Panc1 (cell line): Measurements from ENCODE around the gene TRAF3IP3. TPM values are rescaled to one million over a fixed set of nuclear protein-coding genes. Genes with fewer than 3 reads are reported as not detected.

Experiments used
- ATAC-seq: fragments of 200-7000 bp; cut with Tn5 transposase; 2 replicates; pipeline ENCODE4 v1.9.1; 2020; ENCODE audit warnings: mild to moderate bottlenecking, moderate library complexity
- BruUV-seq: library from RNA; stranded (reverse); fragments of 400-500 nt; replicated peaks from 2 replicates; lab custom pipeline; 2021; lab: Mats Ljungman, UMichigan
- CTCF ChIA-PET: fragments of 300-600 bp; sonication (Branson Sonifier 250); formaldehyde crosslinking; loops from one replicate; lab custom pipeline; 2022; ENCODE audit warnings: antibody characterized with exemption; lab: Charles Lee
- POLR2A ChIA-PET: fragments of 300-600 bp; sonication (Branson Sonifier 250); formaldehyde crosslinking; loops from one replicate; lab custom pipeline; 2022; ENCODE audit warnings: antibody characterized with exemption; lab: Charles Lee
- DNase-seq: peaks from one replicate; pipeline ENCODE4 v3.0.0-alpha.2; 2010; ENCODE audit warnings: low read depth, low spot score
- H3K27ac ChIP-seq: 2 replicates; pipeline ENCODE4 v1.5.1; 2011; ENCODE audit warnings: mild to moderate bottlenecking, low read length, inconsistent platforms
- H3K27me3 ChIP-seq: fragments of 200-500 bp; sonication (Bioruptor generic); 2 replicates; pipeline ENCODE4 v1.6.0; 2014; ENCODE audit warnings: low read length, inconsistent platforms; ENCODE audit not compliant: control insufficient read depth, insufficient read depth
- H3K36me3 ChIP-seq: fragments of 200-500 bp; sonication (Bioruptor generic); 2 replicates; pipeline ENCODE4 v1.5.1; 2014; ENCODE audit warnings: inconsistent platforms, mild to moderate bottlenecking, low read length, moderate library complexity; ENCODE audit not compliant: control insufficient read depth, insufficient read depth
- H3K4me1 ChIP-seq: 2 replicates; pipeline ENCODE4 v1.5.1; 2011; ENCODE audit warnings: inconsistent platforms, mild to moderate bottlenecking, low read length, moderate library complexity; ENCODE audit not compliant: control insufficient read depth, insufficient read depth
- H3K4me3 ChIP-seq, 2 experiments: 2 replicates each; pipeline ENCODE4 v1.5.1; 2011 to 2012; ENCODE audit warnings: low read depth in 2 of 2, low read length in 2 of 2, mild to moderate bottlenecking in 2 of 2, inconsistent platforms in 1 of 2, moderate library complexity in 1 of 2
- H3K9me3 ChIP-seq: fragments of 200-500 bp; sonication (Bioruptor generic); 2 replicates; pipeline ENCODE4 v1.5.1; 2014; ENCODE audit warnings: low read depth, mild to moderate bottlenecking, inconsistent platforms, low read length, moderate library complexity; ENCODE audit not compliant: control insufficient read depth, insufficient read depth
- CTCF ChIP-seq: fragments of 450-650 bp; IDR thresholded peaks from 2 replicates; pipeline ENCODE4 v1.5.1; 2017; ENCODE audit warnings: mild to moderate bottlenecking
- POLR2AphosphoS5 ChIP-seq: IDR thresholded peaks from 2 replicates; pipeline ENCODE4 v1.6.1; 2012; ENCODE audit warnings: mild to moderate bottlenecking, low read depth, low read length, moderate library complexity
- REST ChIP-seq, 2 experiments: IDR thresholded peaks; 2 replicates each; pipeline ENCODE4 v1.6.1; 2011 to 2012; ENCODE audit warnings: low read depth in 2 of 2, control low read depth in 1 of 2, low read length in 1 of 2, mild to moderate bottlenecking in 1 of 2, moderate library complexity in 1 of 2; ENCODE audit not compliant: insufficient read depth in 1 of 2
- SIN3A ChIP-seq: IDR thresholded peaks from 2 replicates; pipeline ENCODE4 v1.6.1; 2012; ENCODE audit warnings: low read depth, mild to moderate bottlenecking, low read length, moderate library complexity, borderline replicate concordance; ENCODE audit not compliant: insufficient read depth
- TCF7L2 ChIP-seq: IDR thresholded peaks from 2 replicates; pipeline ENCODE4 v1.6.1; 2011; ENCODE audit warnings: mild to moderate bottlenecking, low read depth, low read length, inconsistent platforms
- in situ Hi-C: cut with HindIII; loops from 2 replicates; pipeline ENCODE4 v1.10.0; 2016; ENCODE audit warnings: low sequenced_read_pairs, low pct_unique_long_range_greater_than_20kb
- intact Hi-C: fragments of 100-400 bp; cut with micrococcal nuclease; formaldehyde crosslinking; loops from one replicate; pipeline ENCODE4 v1.10.0; 2022; ENCODE audit not compliant: unreplicated experiment
- total RNA-seq: library from RNA; stranded (reverse); gene quantifications from one replicate; pipeline ENCODE4 v1.2.1, GENCODE V29; 2021; ENCODE audit not compliant: unreplicated experiment

TRAF3IP3 gene
- total RNA-seq, 1 experiment from 2014 or later, result 0.67 TPM

- POLR2A ChIA-PET, result no interaction called here
- no peaks in the 10 kb centered on the region; the same call in 1 of the 2 replicates for H3K4me1 ChIP-seq
Measured at GRCh38 chr1:209808059-209808581, 52.3 kb downstream of the TRAF3IP3 start.

GRCh38 chr1:209809611-209810010 lies 53.8 kb downstream of the TRAF3IP3 start:
- intact Hi-C loops (no loop called here), in situ Hi-C loops (no loop called here)
- Histone ChIP-seq H3K9me3 (no peaks in the 10 kb centered on the region), H3K27me3 (no peaks in the 10 kb centered on the region), H3K27ac (no peak overlapping the region), H3K4me1 (no peaks in the 10 kb centered on the region; the same call in 1 of the 2 replicates), H3K4me3 (no peak overlapping the region), H3K36me3 (no peaks in the 10 kb centered on the region)
- CTCF ChIA-PET, result no interaction called here
- POLR2A ChIA-PET, result no interaction called here
- TF ChIP-seq TCF7L2 (no peak), POLR2AphosphoS5 (no peak), SIN3A (no peak), REST (IDR thresholded peaks at IDR 0.05; ENCODE audit: insufficient read depth in 1 of 2, low read depth in 2 of 2, low read length in 1 of 2) (no peak), CTCF (no peak)
- ATAC-seq, result no peak
- BruUV-seq, result no TSS peak
- no peak for DNase-seq

More at GRCh38 chr1:209808059-209808581, 52.3 kb downstream of the TRAF3IP3 start:
- Histone ChIP-seq H3K9me3 (no peaks in the 10 kb centered on the region), H3K4me3 (no peak overlapping the region), H3K27ac (no peak overlapping the region), H3K27me3 (no peaks in the 10 kb centered on the region), H3K36me3 (no peaks in the 10 kb centered on the region)
- TF ChIP-seq TCF7L2, result no peak
- in situ Hi-C loops, result no loop called here
- CTCF ChIA-PET, result interaction anchor here (1.1 kb wide), 1 partner anchor 15 kb away, joined by 3 read pairs; no protein-coding TSS in a partner anchor
- no peak for DNase-seq
- no peak for ATAC-seq
- no TSS peak for BruUV-seq
- intact Hi-C loops, result no loop called here

- H3K27me3 ChIP-seq, result no peaks in the 10 kb centered on the region
- no TSS peak for BruUV-seq
- ChIA-PET CTCF (no interaction called here), POLR2A (no interaction called here)
- ATAC-seq, result no peak
- no peaks in the 10 kb centered on the region; the same call in 1 of the 2 replicates for H3K4me1 ChIP-seq
- no peak overlapping the region for H3K27ac ChIP-seq
- H3K36me3 ChIP-seq, result no peaks in the 10 kb centered on the region
- H3K9me3 ChIP-seq, result no peaks in the 10 kb centered on the region
- in situ Hi-C loops, result no loop called here
- TF ChIP-seq SIN3A (no peak), TCF7L2 (no peak), POLR2AphosphoS5 (no peak), REST (IDR thresholded peaks at IDR 0.05; ENCODE audit: insufficient read depth in 1 of 2, low read depth in 2 of 2, low read length in 1 of 2) (no peak), CTCF (no peak)
- DNase-seq, result no peak
- no peak overlapping the region for H3K4me3 ChIP-seq
- intact Hi-C loops, result no loop called here
Measured at GRCh38 chr1:209810783-209811182, 54.9 kb downstream of the TRAF3IP3 start.
